D721Med (cell line): ENCODE results near the gene LIN9.
"Not testable (repeated sequence)": the region's sequence is repeated elsewhere in the genome, so short reads cannot be mapped to it uniquely, and the experiment has no call there.

Source experiments
- DNase-seq: peaks from one replicate; pipeline ENCODE4 v3.0.0; 2011; ENCODE audit warnings: low spot score; ENCODE audit not compliant: insufficient read length
- FAIRE-seq: peaks from 2 replicates; lab custom pipeline; 2011; peaks lifted over from hg19 to GRCh38; lab: Jason Lieb, UNC
- CTCF ChIP-seq: IDR thresholded peaks from 2 replicates; pipeline ENCODE4 v1.5.1; 2012; ENCODE audit warnings: mild to moderate bottlenecking, control low read depth; ENCODE audit not compliant: insufficient read depth; ENCODE audit errors: missing control alignments

The LIN9 gene

GRCh38 chr1:226204198-226204597 is 104.8 kb downstream of the LIN9 start:
- no peak for FAIRE-seq
- TF ChIP-seq CTCF = no peak

GRCh38 chr1:226203655-226204054 is 105.3 kb downstream of the LIN9 start:
- FAIRE-seq = no peak
- TF ChIP-seq CTCF = no peak
- no peak for DNase-seq

More at GRCh38 chr1:226204198-226204597, 104.8 kb downstream of the LIN9 start:
- DNase-seq = no peak

- no peak for TF ChIP-seq CTCF
- FAIRE-seq = no peak
- no peak for DNase-seq
Observed at GRCh38 chr1:226203240-226203639, 105.7 kb downstream of the LIN9 start.

- not testable (repeated sequence) for DNase-seq, FAIRE-seq
Observed at GRCh38 chr1:226202666-226203065, 106.3 kb downstream of the LIN9 start.

- FAIRE-seq (no peak), DNase-seq (no peak)
- TF ChIP-seq CTCF = no peak
Observed at GRCh38 chr1:226202246-226202645, 106.7 kb downstream of the LIN9 start.

GRCh38 chr1:226201029-226201593 is 107.9 kb downstream of the LIN9 start:
- DNase-seq = no peak

GRCh38 chr1:226199971-226200370 is 109.0 kb downstream of the LIN9 start:
- FAIRE-seq (no peak), DNase-seq (no peak)
- no peak for TF ChIP-seq CTCF

More at GRCh38 chr1:226201029-226201593, 107.9 kb downstream of the LIN9 start:
- no peak for FAIRE-seq
- peak; percentile 54 for TF ChIP-seq CTCF
